ENCODE results near the gene PLCG1. TPM values are rescaled to one million over a fixed set of nuclear protein-coding genes. Genes with fewer than 3 reads are reported as not detected.

The PLCG1 gene
- polyA plus RNA-seq, result 10 to 100 TPM in 1 of 3 donors, 1 to 10 TPM in 2; 3.2 to 31.4 (median 7.5) TPM

GRCh38 chr20:41136680-41137613, at the start of gene PLCG1:
TSS of gene PLCG1 (plus strand) at chr20:41137543. CDS start at chr20:41137642, 99 bp downstream.
- Mint-ChIP-seq H3K4me1 (peaks cover 52% of the 10 kb centered on the region in 2 donors), H3K9me3 (no peaks in the 10 kb centered on the region), H3K36me3 (no peaks in the 10 kb centered on the region), H3K27ac (peak within 1 kb of the TSS; percentile 88 to 96 (median 94)), H3K4me3 (peak within 1 kb of the TSS; percentile 87 to 93 (median 91)), H3K27me3 (ENCODE audit: low read depth in 3 of 3) (peaks cover 8 to 16% (median 12%) of the 10 kb centered on the region in 3 donors)
- DNase-seq, result peak; percentile 82 to 85 (median 84)

- Mint-ChIP-seq H3K9me3 (no peaks in the 10 kb centered on the region), H3K27me3 (ENCODE audit: low read depth in 3 of 3) (no peaks in the 10 kb centered on the region), H3K4me3 (no peak overlapping the region), H3K36me3 (peaks cover 28 to 61% (median 36%) of the 10 kb centered on the region in 3 donors), H3K4me1 (peaks cover 4 to 11% of the 10 kb centered on the region in 2 donors), H3K27ac (peak overlapping the region in 1 of 6 donors; percentile 57)
- no peak for DNase-seq
Observed at GRCh38 chr20:41087777-41088176, 49.6 kb upstream of the PLCG1 start.

GRCh38 chr20:41089555-41089954, 47.8 kb upstream of the PLCG1 start:
- no peak overlapping the region for H3K4me3 Mint-ChIP-seq
- H3K27me3 Mint-ChIP-seq (ENCODE audit: low read depth in 3 of 3), result no peaks in the 10 kb centered on the region
- DNase-seq, result no peak
- peaks cover 4 to 11% of the 10 kb centered on the region in 2 donors for H3K4me1 Mint-ChIP-seq
- no peaks in the 10 kb centered on the region for H3K9me3 Mint-ChIP-seq
- peaks cover 19 to 46% (median 22%) of the 10 kb centered on the region in 3 donors for H3K36me3 Mint-ChIP-seq
- no peak overlapping the region for H3K27ac Mint-ChIP-seq

GRCh38 chr20:41091927-41092326, 45.4 kb upstream of the PLCG1 start:
- Mint-ChIP-seq H3K27me3 (ENCODE audit: low read depth in 3 of 3) (peaks cover 0 to 4% (median 0%) of the 10 kb centered on the region in 3 donors), H3K4me3 (no peak overlapping the region), H3K27ac (peak overlapping the region in 1 of 6 donors; percentile 51), H3K4me1 (peaks cover 2 to 9% of the 10 kb centered on the region in 2 donors), H3K36me3 (peaks cover 11 to 40% (median 11%) of the 10 kb centered on the region in 3 donors), H3K9me3 (no peaks in the 10 kb centered on the region)
- no peak for DNase-seq

- no peaks in the 10 kb centered on the region for H3K9me3 Mint-ChIP-seq
- H3K27me3 Mint-ChIP-seq (ENCODE audit: low read depth in 3 of 3), result peaks cover 0 to 4% (median 0%) of the 10 kb centered on the region in 3 donors
- H3K4me1 Mint-ChIP-seq, result peaks cover 0 to 5% of the 10 kb centered on the region in 2 donors
- H3K4me3 Mint-ChIP-seq, result no peak overlapping the region
- H3K36me3 Mint-ChIP-seq, result peaks cover 10 to 51% (median 29%) of the 10 kb centered on the region in 3 donors
- peak overlapping the region in 3 of 6 donors; percentile 34 to 77 (median 36) for H3K27ac Mint-ChIP-seq
- no peak for DNase-seq
Observed at GRCh38 chr20:41094353-41095055, 42.8 kb upstream of the PLCG1 start.

GRCh38 chr20:41095110-41095969, 42.0 kb upstream of the PLCG1 start:
- H3K36me3 Mint-ChIP-seq, result peaks cover 18 to 56% (median 37%) of the 10 kb centered on the region in 3 donors

GRCh38 chr20:41098703-41099250, 38.6 kb upstream of the PLCG1 start:
- H3K27me3 Mint-ChIP-seq (ENCODE audit: low read depth in 3 of 3), result peaks cover 0 to 4% (median 0%) of the 10 kb centered on the region in 3 donors
- no peak for DNase-seq
- H3K4me1 Mint-ChIP-seq, result peaks cover 0 to 11% of the 10 kb centered on the region in 2 donors
- peaks cover 29 to 68% (median 48%) of the 10 kb centered on the region in 3 donors for H3K36me3 Mint-ChIP-seq
- no peak overlapping the region for H3K4me3 Mint-ChIP-seq
- H3K27ac Mint-ChIP-seq, result no peak overlapping the region
- H3K9me3 Mint-ChIP-seq, result no peaks in the 10 kb centered on the region

More at GRCh38 chr20:41095110-41095969, 42.0 kb upstream of the PLCG1 start:
- Mint-ChIP-seq H3K4me3 (no peak overlapping the region), H3K9me3 (no peaks in the 10 kb centered on the region), H3K27ac (peak overlapping the region in 1 of 6 donors; percentile 56), H3K4me1 (peaks cover 0 to 5% of the 10 kb centered on the region in 2 donors), H3K27me3 (ENCODE audit: low read depth in 3 of 3) (peaks cover 0 to 4% (median 0%) of the 10 kb centered on the region in 3 donors)
- peak; percentile 48 to 54 (median 52) for DNase-seq

GRCh38 chr20:41100001-41100480, 37.3 kb upstream of the PLCG1 start:
- Mint-ChIP-seq H3K27ac (peak overlapping the region in 1 of 6 donors; percentile 22), H3K4me1 (peaks cover 0 to 11% of the 10 kb centered on the region in 2 donors), H3K4me3 (no peak overlapping the region), H3K9me3 (no peaks in the 10 kb centered on the region), H3K36me3 (peaks cover 33 to 76% (median 58%) of the 10 kb centered on the region in 3 donors), H3K27me3 (ENCODE audit: low read depth in 3 of 3) (peaks cover 0 to 2% (median 0%) of the 10 kb centered on the region in 3 donors)
- DNase-seq, result no peak

GRCh38 chr20:41101660-41102059, 35.7 kb upstream of the PLCG1 start:
- Mint-ChIP-seq H3K36me3 (peaks cover 33 to 73% (median 58%) of the 10 kb centered on the region in 3 donors), H3K27ac (no peak overlapping the region), H3K4me3 (no peak overlapping the region), H3K9me3 (no peaks in the 10 kb centered on the region), H3K27me3 (ENCODE audit: low read depth in 3 of 3) (peaks cover 0 to 2% (median 0%) of the 10 kb centered on the region in 3 donors), H3K4me1 (peaks cover 0 to 6% of the 10 kb centered on the region in 2 donors)
- DNase-seq, result no peak

- DNase-seq, result no peak
- Mint-ChIP-seq H3K9me3 (no peaks in the 10 kb centered on the region), H3K27ac (no peak overlapping the region), H3K4me3 (no peak overlapping the region), H3K36me3 (peaks cover 16 to 38% (median 18%) of the 10 kb centered on the region in 3 donors), H3K27me3 (ENCODE audit: low read depth in 3 of 3) (peaks cover 0 to 2% (median 0%) of the 10 kb centered on the region in 3 donors), H3K4me1 (no peaks in the 10 kb centered on the region)
Observed at GRCh38 chr20:41108531-41108930, 28.8 kb upstream of the PLCG1 start.

GRCh38 chr20:41110012-41110411, 27.3 kb upstream of the PLCG1 start:
- Mint-ChIP-seq H3K27ac (no peak overlapping the region), H3K4me3 (no peak overlapping the region), H3K4me1 (no peaks in the 10 kb centered on the region), H3K27me3 (ENCODE audit: low read depth in 3 of 3) (peaks cover 0 to 2% (median 0%) of the 10 kb centered on the region in 3 donors), H3K36me3 (peaks cover 12 to 34% (median 19%) of the 10 kb centered on the region in 3 donors), H3K9me3 (no peaks in the 10 kb centered on the region)
- DNase-seq, result no peak

GRCh38 chr20:41110930-41111577, 26.3 kb upstream of the PLCG1 start:
- Mint-ChIP-seq H3K4me1 (no peaks in the 10 kb centered on the region), H3K27me3 (ENCODE audit: low read depth in 3 of 3) (peaks cover 0 to 3% (median 0%) of the 10 kb centered on the region in 3 donors), H3K36me3 (peaks cover 19 to 39% (median 21%) of the 10 kb centered on the region in 3 donors), H3K4me3 (no peak overlapping the region), H3K9me3 (no peaks in the 10 kb centered on the region), H3K27ac (no peak overlapping the region)
- no peak for DNase-seq
